Mesodermal cell (in vitro differentiated cells): ENCODE measurements around the gene IFT88.

Experiments
- H3K27ac ChIP-seq: 2 replicates; pipeline ENCODE4 v1.7.0; 2013; ENCODE audit warnings: mild to moderate bottlenecking, low read depth, low read length, moderate library complexity; ENCODE audit not compliant: severe bottlenecking
- H3K36me3 ChIP-seq: 2 replicates; pipeline ENCODE4 v1.7.1; 2013; ENCODE audit warnings: mild to moderate bottlenecking, low read length, moderate library complexity; ENCODE audit not compliant: control insufficient read depth, insufficient read depth
- H3K4me1 ChIP-seq: one replicate; pipeline ENCODE4 v1.7.1; 2013; ENCODE audit warnings: mild to moderate bottlenecking, low read length; ENCODE audit not compliant: insufficient read depth, control insufficient read depth, poor library complexity, severe bottlenecking
- H3K4me3 ChIP-seq: 2 replicates; pipeline ENCODE4 v1.7.0; 2013; ENCODE audit warnings: low read length, control low read depth, mild to moderate bottlenecking; ENCODE audit not compliant: insufficient read depth, poor library complexity, severe bottlenecking; ENCODE audit errors: extremely low read depth
- H3K9me3 ChIP-seq: 2 replicates; pipeline ENCODE4 v1.7.1; 2013; ENCODE audit warnings: mild to moderate bottlenecking, low read length, moderate library complexity; ENCODE audit not compliant: control insufficient read depth
- WGBS, 2 experiments: methylation state at CpG; one replicate each; pipeline ENCODE4 v1.1.5; 2013; ENCODE audit warnings: missing lambda C conversion rate in 2 of 2; ENCODE audit not compliant: insufficient coverage in 2 of 2; 5-methylcytosine and 5-hydroxymethylcytosine counted together

Gene IFT88

GRCh38 chr13:20728579-20729311, 161.8 kb downstream of the IFT88 start:
- Histone ChIP-seq H3K36me3 (no peaks in the 10 kb centered on the region), H3K27ac (no peak overlapping the region), H3K9me3 (no peaks in the 10 kb centered on the region), H3K4me1 (no peaks in the 10 kb centered on the region), H3K4me3 (no peak overlapping the region)
- WGBS, 2 experiments, result 96 to 97% methylated on average over 5 to 10 of the region's 14 CpGs

- no peaks in the 10 kb centered on the region for H3K36me3 ChIP-seq
- no peaks in the 10 kb centered on the region for H3K4me1 ChIP-seq
- H3K27ac ChIP-seq, result no peak overlapping the region
- no peak overlapping the region for H3K4me3 ChIP-seq
- no peaks in the 10 kb centered on the region for H3K9me3 ChIP-seq
- WGBS, 2 experiments, result 90 to 94% methylated on average over 25 to 30 of the region's 33 CpGs
These were observed 163.0 kb downstream of the IFT88 start for GRCh38 chr13:20729633-20730585.

GRCh38 chr13:20738616-20739015, 171.7 kb downstream of the IFT88 start:
- Histone ChIP-seq H3K36me3 (no peaks in the 10 kb centered on the region), H3K9me3 (no peaks in the 10 kb centered on the region), H3K4me3 (no peak overlapping the region), H3K4me1 (no peaks in the 10 kb centered on the region), H3K27ac (no peak overlapping the region)
- 98 to 100% methylated on average over 4 to 6 of the region's 6 CpGs for WGBS, 2 experiments

- H3K36me3 ChIP-seq, result no peaks in the 10 kb centered on the region
- no peak overlapping the region for H3K4me3 ChIP-seq
- no peaks in the 10 kb centered on the region for H3K9me3 ChIP-seq
- 95 to 96% methylated on average over 20 to 22 of the region's 22 CpGs for WGBS, 2 experiments
- H3K4me1 ChIP-seq, result no peaks in the 10 kb centered on the region
- H3K27ac ChIP-seq, result no peak overlapping the region
These were observed 173.1 kb downstream of the IFT88 start for GRCh38 chr13:20740021-20740420.
